HG03139 (cell line): ENCODE measurements around the gene TSKU.
"Not testable (repeated sequence)": the region's sequence is repeated elsewhere in the genome, so short reads cannot be mapped to it uniquely, and the experiment has no call there.

ENCODE experiments used
- ATAC-seq: cut with Tn5 transposase; IDR thresholded peaks from one replicate; pipeline ENCODE4 v1.9.1; 2021; ENCODE audit not compliant: unreplicated experiment

The TSKU gene

GRCh38 chr11:76823481-76824028, 40.4 kb downstream of the TSKU start:
- ATAC-seq: no peak

DNA sequence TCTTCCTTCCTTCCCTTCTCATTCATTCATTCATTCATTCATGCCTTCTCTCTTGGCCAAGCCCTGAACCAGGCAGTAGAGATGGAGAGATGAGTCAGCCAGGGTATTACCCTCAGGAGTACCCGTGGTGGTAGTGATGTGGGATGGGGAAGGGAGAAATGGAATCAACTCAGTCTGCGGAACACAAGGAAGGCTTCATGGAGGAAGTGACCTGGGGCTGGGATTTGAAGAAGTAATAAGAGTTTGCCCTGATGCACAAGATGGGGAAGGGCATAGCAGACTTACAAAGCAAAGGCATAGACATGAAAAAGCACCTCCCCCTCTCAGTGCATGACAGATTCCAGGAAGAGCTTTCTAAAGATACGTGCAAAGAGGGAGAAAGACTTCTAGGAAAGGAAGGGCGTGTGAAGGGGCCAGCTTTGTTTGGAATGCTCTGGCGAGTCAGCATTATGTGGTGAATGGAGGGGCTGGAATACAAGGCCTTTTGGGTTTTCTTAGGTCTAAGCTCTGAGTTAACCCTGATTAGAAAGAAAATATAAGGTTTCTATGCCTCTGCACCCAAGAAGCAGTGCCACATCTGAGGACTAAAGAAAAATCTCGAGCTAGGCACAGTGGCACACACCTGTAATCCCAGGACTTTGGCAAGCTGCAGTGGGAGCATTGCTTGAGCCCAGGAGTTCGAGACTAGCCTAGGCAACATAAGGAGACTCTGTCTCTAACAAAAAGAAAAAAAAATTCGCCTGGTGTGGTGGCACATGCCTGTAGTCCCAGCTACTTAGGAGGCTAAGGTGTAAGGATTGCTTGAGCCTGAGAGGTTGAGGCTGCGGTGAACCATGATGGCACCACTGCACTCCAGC, 41.2 kb downstream of the TSKU start:
- no peak for ATAC-seq

DNA sequence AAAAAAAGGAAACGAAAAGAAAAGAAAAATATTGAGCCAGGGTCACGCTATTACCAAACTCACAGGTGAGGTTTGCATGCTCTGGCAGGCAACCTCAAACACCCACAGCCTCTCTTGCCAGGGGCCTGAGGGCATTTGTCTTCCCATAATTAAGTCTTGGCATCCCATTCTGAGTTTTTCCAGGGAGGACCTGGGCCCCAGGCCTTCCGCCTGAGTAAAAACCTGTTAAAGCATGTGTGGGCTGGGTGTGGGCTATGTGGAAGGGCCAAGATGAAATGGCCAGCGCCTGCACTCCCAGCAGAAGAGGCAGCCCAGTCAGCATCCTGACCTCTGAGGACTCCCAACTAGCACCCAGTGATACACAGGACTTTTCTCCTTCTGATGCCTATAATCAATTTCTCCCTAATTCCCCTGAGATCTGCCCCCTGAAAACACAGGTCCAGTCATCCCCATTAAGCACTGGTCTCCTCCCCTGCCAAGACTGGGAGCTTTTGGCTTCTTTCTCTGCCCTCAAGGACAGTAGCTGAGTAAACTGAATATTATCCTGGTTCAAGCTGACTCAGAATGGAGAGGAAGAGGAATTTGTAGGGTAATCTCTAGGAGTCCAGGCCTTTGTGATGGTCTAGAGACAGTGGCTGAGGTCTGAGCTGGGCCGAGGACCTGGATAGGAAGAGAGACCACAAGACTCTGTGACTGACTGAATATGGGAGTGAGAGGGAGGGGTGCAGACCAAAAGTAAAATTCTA, 42.0 kb downstream of the TSKU start:
- no peak for ATAC-seq

DNA sequence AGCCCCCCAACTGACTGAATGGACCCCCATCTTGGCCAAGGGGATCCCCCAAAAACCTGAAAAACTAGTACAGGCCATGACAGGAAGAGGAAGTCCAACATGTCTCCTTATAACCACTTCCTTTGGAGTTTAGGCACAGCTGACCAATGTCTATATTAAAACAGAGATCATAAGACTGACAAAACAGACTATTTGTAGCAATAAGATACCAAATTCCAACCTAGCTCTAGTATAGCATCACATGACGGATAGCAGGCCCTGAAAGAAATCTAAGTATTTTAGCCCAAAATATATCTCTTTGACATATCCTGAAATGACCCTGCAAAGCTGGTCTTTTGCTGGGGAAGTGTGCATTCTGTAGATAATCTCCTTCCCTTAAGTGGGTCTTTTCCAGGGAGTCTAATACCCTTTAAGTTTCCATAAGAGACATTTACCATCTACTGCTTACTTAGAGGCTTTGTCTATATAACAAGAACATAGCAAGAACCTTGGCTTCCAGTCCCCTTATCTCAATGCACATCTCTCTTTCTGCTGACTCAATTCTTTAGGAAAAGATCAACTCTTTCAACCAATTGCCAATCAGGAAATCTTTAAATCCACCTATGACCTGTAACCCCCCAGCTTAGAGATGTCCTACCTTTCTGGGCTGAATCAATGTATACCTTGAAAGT, 42.7 kb downstream of the TSKU start:
- ATAC-seq: no peak

DNA sequence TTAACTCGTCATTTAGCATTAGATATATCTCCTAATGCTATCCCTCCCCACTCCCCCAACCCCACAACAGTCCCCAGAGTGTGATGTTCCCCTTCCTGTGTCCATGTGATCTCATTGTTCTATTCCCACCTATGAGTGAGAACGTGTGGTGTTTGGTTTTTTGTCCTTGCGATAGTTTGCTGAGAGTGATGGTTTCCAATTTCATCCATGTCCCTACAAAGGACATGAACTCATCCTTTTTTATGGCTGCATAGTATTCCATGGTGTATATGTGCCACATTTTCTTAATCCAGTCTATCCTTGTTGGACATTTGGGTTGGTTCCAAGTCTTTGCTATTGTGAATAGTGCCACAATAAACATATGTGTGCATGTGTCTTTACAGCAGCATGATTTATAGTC, 43.4 kb downstream of the TSKU start:
- ATAC-seq: not testable (repeated sequence)

- ATAC-seq: not testable (repeated sequence)
Measured at GRCh38 chr11:76827005-76827404, 43.8 kb downstream of the TSKU start.

DNA sequence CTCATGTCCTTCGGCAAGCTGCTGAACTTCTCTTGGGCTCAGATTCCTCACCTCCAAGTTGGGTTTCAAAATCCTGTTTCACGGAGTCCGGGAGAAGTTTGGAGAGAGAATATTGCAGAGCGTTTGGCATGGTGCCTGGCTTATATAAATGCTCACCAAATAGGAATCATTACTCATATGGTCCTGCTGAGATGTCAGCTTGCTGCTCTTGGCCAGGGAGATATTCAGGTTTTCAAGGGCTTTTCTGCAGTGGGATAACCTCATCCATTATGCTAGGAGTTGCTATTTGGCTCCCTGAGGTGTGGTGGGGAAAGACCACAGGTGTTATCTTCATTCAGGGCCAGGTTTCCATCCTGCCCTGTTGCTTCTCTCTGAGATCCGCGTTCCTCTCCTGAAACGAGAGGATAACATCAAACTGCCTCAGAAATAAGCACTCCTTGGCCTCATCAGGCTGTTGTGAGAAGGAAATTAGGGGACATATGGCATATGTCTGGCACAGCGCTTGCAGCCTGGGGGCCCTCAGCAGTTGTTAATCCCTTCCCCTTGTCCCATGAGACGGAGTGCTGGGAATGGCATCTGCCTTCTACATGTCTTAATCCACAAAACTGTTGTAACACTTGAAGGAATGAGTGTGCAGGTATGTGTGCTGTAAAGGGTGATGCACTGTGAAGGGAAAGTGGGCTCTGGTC, 47.6 kb downstream of the TSKU start:
- ATAC-seq: no peak

DNA sequence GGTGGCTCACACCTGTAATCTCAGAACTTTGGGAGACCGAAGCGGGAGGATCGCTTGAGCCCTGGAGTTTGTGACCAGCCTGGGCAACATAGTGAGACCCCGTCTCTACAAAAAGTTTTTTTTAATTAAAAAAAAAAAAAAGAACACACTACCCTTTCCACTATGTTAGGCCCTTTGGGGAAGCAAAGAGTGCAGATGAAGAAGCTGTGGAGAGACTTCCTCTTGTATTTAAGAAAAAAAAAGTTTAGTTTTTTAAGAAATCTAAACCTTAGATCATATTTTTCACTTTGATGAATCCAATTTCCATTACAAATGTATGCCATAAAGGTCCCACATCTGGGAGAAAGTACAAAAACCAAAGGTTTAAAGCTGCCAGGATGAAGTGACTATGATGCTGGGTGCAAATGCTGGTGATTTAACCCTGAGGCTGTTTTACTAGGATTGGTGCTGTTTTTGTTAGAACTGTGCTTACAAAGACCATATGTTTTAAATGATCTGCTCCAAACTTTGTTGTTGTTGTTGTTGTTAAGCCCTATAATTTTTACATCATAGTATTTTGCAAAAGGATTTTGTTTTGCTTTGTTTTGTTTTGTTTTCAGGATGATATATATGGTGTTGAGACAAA, 48.6 kb downstream of the TSKU start:
- ATAC-seq: no peak

GRCh38 chr11:76832361-76832760, 49.2 kb downstream of the TSKU start:
- ATAC-seq: no peak

DNA sequence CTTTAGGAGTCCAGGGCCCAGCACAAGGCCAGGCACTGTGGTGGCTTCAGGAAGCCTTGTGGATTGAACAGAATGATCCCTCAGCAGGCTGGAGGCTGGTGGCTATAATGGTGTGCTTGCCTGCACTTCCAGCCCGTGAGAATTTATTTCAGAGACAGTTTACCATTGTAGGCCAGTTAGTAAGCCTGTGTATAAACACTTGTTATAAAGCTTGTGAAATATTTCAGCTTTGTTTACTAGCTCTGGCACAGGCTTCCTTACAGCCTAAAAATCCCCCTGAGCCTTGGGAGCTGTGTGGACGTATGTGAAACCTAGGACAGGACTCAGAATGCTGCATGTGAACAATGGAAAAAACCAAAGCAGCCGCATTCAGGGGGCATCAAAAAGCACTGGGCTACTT, 51.0 kb downstream of the TSKU start:
- no peak for ATAC-seq

GRCh38 chr11:76835036-76835435, 51.9 kb downstream of the TSKU start:
- no peak for ATAC-seq

GRCh38 chr11:76835928-76836612, 52.9 kb downstream of the TSKU start:
- ATAC-seq: no peak

DNA sequence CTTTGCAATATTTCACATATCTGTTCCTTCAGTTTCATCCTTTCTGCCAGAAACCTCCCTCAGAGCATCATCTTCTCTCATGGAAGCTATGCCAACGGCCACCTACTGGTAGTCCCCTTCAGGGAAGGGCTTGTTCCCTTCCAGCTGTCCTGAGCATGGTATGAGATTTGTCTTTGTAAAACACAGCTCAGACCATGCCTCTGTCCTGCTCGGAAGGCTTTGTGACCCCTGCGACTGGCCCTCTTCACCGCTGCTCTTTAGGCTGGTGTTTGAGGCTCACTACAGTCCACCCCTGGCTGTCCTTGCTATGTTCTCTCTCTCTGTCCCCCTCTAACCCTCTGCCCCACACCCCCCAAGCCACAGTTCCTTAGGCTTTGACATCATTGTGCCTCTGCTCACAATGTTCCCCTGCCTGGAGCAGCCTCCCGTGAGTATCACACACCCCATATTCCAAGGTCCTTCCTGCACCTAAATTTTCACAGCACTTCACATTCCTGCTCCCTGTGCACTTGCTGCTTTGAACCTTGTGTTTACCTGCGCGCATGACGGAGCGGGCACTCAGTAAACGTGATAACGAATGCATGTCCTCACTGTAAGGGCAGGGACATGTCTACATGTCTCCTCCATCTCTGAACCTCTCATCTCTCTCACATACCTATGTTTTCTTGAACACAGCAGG, 53.6 kb downstream of the TSKU start:
- ATAC-seq: no peak

DNA sequence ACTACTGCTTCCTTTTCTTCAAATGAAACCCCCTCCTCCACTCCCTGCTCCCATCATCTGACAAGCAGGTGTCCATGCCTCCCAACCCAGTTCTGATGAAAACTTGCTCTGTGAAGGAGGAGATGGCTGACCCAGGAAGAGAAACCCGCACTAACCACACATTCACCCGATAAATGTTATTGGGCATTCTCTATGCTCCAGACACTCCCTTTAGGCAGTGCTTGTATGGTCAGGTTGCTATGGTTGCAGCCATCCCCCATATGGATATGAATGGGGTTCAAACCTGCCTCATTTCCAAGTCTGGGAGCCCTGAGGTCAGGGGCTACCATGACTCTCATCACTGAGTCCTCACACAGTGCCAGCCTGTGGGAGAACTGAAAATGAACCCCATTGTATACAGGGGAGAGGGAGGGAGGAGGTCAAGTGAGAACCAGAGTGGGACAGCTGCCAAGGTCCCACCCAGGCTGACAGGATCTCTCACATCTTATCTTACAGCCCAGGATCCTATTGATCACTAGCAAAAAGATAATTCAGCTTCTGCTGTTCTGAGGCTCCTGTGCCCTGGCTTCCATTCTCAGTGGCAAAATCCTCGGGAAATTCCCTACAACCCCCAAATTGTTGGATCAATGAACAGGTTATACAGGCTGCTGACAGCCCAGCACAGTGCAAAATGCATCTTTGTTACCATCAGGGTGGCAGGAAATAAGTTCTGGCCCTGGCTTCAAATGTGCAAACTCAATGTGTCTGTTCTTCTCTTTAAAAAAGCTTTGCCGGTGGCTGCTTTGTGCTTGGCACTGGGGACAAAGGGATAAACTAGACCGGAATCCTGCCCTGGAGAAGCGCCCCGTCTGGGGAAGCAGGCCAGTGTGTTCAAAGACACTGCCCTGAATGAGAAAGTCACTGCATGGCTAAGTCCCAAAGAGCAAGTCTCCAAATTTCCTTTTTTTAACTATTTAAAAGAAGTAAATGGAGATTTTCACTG, 54.8 kb downstream of the TSKU start:
- ATAC-seq: no peak

- no peak for ATAC-seq
Measured at GRCh38 chr11:76838678-76839068, 55.5 kb downstream of the TSKU start.

- ATAC-seq: no peak
Measured at GRCh38 chr11:76839311-76839710, 56.2 kb downstream of the TSKU start.

DNA sequence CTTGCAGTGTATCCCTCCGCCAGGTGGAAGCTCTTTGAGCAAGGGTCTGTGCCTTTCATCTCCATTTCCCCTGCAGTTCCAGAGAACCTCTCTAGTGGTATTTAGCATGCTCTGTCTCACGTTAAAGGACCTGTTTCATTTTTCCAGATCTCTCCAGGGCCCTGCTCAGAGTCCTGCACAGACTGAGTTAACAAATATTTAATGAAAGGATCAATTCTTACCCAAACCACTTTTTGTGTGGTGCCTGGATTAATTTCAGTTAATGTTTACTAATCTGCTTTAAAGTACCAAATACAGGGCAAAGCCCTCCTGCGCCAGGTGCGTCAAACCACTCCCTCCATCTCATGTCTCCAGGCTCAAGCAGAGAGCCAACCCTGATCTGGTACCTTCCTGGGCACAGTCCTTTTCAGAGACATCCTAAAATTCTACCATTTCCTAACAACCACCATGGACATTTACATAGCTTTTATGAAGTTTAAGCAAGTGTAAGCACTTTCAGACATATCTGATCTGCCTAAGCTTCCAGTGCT, 58.8 kb downstream of the TSKU start:
- ATAC-seq: no peak

GRCh38 chr11:76843907-76844306, 60.8 kb downstream of the TSKU start:
- no peak for ATAC-seq
